ENCODE measurements around the gene KCNK7. TPM values are rescaled to one million over a fixed set of nuclear protein-coding genes. Genes with fewer than 3 reads are reported as not detected.

KCNK7 gene, protein sequence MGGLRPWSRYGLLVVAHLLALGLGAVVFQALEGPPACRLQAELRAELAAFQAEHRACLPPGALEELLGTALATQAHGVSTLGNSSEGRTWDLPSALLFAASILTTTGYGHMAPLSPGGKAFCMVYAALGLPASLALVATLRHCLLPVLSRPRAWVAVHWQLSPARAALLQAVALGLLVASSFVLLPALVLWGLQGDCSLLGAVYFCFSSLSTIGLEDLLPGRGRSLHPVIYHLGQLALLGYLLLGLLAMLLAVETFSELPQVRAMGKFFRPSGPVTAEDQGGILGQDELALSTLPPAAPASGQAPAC
- total RNA-seq (2022): 1.2 and 1.4 TPM in 2 replicates
- percentile 31 among the genes with signal in this experiment for Bru-seq, nascent RNA
- BruChase-seq, experiment 1, labeled RNA remaining after a 6-hour chase: percentile 43 among the genes with signal in this experiment
- BruChase-seq, experiment 2, labeled RNA remaining after a 2-hour chase: percentile 44 among the genes with signal in this experiment
- long read RNA-seq: 0 reads

DNA sequence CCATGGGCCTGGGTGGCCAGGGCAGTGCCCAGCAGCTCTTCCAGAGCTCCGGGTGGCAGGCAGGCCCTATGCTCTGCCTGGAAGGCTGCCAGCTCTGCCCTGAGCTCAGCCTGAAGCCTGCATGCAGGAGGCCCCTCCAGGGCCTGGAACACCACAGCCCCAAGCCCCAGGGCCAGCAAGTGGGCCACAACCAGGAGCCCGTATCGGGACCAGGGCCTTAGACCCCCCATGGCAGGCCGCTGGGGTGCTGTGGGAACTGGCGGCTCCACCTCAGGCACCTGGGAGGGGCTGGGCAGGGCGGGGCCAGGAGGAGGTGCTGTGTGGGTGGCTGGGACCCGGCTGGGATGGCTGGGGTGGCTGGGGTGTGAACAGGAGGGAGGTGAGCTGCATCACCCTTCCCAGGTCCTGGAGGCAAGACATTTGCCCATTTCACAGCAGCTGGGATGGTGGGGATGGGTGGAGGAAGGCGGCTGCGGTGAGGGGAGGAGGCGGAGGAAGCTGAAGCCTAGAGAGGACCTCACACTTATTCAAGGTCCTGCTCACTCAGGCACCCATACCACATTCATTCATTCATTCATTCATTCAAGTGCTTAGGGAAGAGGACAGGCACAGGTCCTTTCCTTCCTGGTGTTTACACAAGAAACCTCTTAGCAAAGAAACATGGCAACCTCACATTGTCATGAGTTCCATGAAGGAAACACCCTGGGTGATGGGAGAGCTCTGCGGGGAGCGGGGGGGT, at the start of gene KCNK7:
Gene KCNK7 (minus strand): TSS at position 258 of the 739 bp plus-strand sequence. CDS start 28 bp downstream, at position 230.
- H3K4me1 Mint-ChIP-seq (ENCODE audit: low read depth, unreplicated experiment): no peaks in the 10 kb centered on the region
- no peak for DNase-seq
- H3K27me3 Mint-ChIP-seq (ENCODE audit: unreplicated experiment): no peaks in the 10 kb centered on the region
- no peak within 1 kb of the TSS for H3K27ac Mint-ChIP-seq (ENCODE audit: unreplicated experiment)
- peaks cover 72% of the 10 kb centered on the region for H3K36me3 Mint-ChIP-seq (ENCODE audit: insufficient read depth, unreplicated experiment)
- TF ChIP-seq, protein P1, sequence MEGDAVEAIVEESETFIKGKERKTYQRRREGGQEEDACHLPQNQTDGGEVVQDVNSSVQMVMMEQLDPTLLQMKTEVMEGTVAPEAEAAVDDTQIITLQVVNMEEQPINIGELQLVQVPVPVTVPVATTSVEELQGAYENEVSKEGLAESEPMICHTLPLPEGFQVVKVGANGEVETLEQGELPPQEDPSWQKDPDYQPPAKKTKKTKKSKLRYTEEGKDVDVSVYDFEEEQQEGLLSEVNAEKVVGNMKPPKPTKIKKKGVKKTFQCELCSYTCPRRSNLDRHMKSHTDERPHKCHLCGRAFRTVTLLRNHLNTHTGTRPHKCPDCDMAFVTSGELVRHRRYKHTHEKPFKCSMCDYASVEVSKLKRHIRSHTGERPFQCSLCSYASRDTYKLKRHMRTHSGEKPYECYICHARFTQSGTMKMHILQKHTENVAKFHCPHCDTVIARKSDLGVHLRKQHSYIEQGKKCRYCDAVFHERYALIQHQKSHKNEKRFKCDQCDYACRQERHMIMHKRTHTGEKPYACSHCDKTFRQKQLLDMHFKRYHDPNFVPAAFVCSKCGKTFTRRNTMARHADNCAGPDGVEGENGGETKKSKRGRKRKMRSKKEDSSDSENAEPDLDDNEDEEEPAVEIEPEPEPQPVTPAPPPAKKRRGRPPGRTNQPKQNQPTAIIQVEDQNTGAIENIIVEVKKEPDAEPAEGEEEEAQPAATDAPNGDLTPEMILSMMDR (IDR thresholded peaks at IDR 0.05; ENCODE audit: unreplicated experiment): no peak
- CTCF ChIA-PET: interaction anchor here (0.6 kb wide), 2 partner anchors 151 to 472 kb away, joined by 4 to 5 read pairs; no protein-coding TSS in a partner anchor
- BruUV-seq (replicated peaks): no TSS peak
- H3K9me3 Mint-ChIP-seq (ENCODE audit: low read depth, unreplicated experiment): no peaks in the 10 kb centered on the region
- intact Hi-C loops (cut with micrococcal nuclease; ENCODE audit: unreplicated experiment): no loop called here
- H3K4me3 Mint-ChIP-seq (ENCODE audit: low read depth, unreplicated experiment): no peak within 1 kb of the TSS

DNA sequence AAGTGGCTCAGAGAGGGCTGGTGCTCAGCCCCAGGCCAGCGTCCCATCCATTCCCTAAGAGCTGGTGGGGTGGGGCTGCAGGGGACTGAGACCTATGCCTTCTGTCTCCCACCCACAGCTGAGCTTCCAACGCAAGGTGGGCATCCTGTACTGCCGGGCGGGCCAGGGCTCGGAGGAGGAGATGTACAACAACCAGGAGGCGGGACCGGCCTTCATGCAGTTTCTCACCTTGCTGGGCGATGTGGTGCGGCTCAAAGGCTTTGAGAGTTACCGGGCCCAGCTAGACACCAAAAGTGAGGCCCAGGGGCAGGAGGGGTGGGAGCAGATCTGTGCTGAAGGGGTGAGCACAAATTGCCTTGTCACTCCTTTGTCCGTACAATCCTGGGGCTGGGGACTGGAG, 49.2 kb upstream of the KCNK7 start:
- H3K27ac Mint-ChIP-seq (ENCODE audit: unreplicated experiment): no peak overlapping the region

DNA sequence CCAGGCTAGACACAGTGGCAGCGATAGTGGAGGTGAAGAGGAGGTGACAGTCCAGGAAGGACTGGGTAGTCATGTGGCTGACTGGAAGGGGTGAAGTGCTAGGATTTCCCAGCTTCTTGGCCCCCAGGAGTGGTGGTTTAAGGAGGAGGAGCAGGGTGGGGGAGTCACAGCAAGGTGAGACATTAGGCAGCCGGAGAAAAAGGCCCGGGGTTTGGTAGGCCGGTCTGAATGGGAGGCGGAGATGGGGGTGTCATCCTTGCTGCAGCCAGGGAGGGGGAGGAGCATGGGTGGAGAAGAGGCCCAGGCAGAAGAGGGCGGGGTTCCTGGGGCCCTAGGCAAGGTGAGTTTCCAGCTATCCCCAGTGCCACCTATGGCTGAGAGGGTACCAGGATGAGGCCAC, 48.4 kb upstream of the KCNK7 start:
- no TSS peak for BruUV-seq (replicated peaks)
- intact Hi-C loops (cut with micrococcal nuclease; ENCODE audit: unreplicated experiment): no loop called here
- peaks cover 23% of the 10 kb centered on the region for H3K4me1 Mint-ChIP-seq (ENCODE audit: low read depth, unreplicated experiment)
- peak overlapping the region; percentile 66 for H3K27ac Mint-ChIP-seq (ENCODE audit: unreplicated experiment)
- CTCF ChIA-PET: no interaction called here
- H3K36me3 Mint-ChIP-seq (ENCODE audit: insufficient read depth, unreplicated experiment): peaks cover 24% of the 10 kb centered on the region
- no peaks in the 10 kb centered on the region for H3K27me3 Mint-ChIP-seq (ENCODE audit: unreplicated experiment)
- no peaks in the 10 kb centered on the region for H3K9me3 Mint-ChIP-seq (ENCODE audit: low read depth, unreplicated experiment)
- TF ChIP-seq, protein P1 (IDR thresholded peaks at IDR 0.05; ENCODE audit: unreplicated experiment): no peak
- no peak overlapping the region for H3K4me3 Mint-ChIP-seq (ENCODE audit: low read depth, unreplicated experiment)
- DNase-seq: no peak

More for the DNA sequence above, 49.2 kb upstream of the KCNK7 start:
- CTCF ChIA-PET: no interaction called here
- Mint-ChIP-seq H3K27me3 (ENCODE audit: unreplicated experiment) (no peaks in the 10 kb centered on the region), H3K4me1 (ENCODE audit: low read depth, unreplicated experiment) (peaks cover 20% of the 10 kb centered on the region), H3K9me3 (ENCODE audit: low read depth, unreplicated experiment) (no peaks in the 10 kb centered on the region), H3K4me3 (ENCODE audit: low read depth, unreplicated experiment) (no peak overlapping the region), H3K36me3 (ENCODE audit: insufficient read depth, unreplicated experiment) (peaks cover 25% of the 10 kb centered on the region)
- intact Hi-C loops (cut with micrococcal nuclease; ENCODE audit: unreplicated experiment): no loop called here
- BruUV-seq (replicated peaks): no TSS peak
- TF ChIP-seq, protein P1 (IDR thresholded peaks at IDR 0.05; ENCODE audit: unreplicated experiment): no peak
- DNase-seq: no peak

DNA sequence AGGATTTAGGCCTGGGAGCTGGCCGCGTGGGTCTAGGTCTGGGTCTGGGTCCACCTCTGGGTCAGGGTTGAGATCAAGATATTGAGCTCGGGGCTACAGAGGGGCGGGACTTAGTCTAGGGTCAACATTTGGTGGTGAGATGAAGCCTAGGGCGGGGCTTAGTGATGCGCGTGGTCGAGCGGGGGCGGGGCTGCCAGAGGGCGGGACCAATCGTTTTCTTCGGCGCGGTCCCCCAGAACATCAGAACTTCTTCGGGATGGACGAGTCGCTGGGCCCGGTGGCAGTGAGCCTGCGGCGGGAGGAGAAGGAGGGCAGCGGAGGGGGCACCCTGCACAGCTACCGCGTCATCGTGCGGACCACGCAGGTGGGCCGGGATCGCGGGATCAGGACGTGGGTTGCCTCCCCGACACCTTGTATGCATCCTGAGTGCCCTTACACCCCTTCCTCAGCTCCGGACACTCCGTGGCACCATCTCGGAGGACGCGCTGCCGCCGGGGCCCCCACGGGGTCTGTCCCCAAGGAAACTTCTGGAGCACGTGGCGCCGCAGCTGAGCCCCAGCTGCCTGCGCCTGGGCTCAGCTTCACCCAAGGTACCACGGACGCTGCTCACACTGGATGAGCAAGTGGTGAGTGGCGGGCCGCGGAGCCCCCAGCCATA, 46.5 kb upstream of the KCNK7 start:
- intact Hi-C loops (cut with micrococcal nuclease; ENCODE audit: unreplicated experiment): no loop called here

More for the DNA sequence above, 46.5 kb upstream of the KCNK7 start:
- Mint-ChIP-seq H3K36me3 (ENCODE audit: insufficient read depth, unreplicated experiment) (peaks cover 33% of the 10 kb centered on the region), H3K4me1 (ENCODE audit: low read depth, unreplicated experiment) (peaks cover 33% of the 10 kb centered on the region), H3K27ac (ENCODE audit: unreplicated experiment) (no peak overlapping the region), H3K27me3 (ENCODE audit: unreplicated experiment) (no peaks in the 10 kb centered on the region), H3K4me3 (ENCODE audit: low read depth, unreplicated experiment) (no peak overlapping the region), H3K9me3 (ENCODE audit: low read depth, unreplicated experiment) (no peaks in the 10 kb centered on the region)
- CTCF ChIA-PET: no interaction called here
- DNase-seq: no peak
- no TSS peak for BruUV-seq (replicated peaks)
- TF ChIP-seq, protein P1 (IDR thresholded peaks at IDR 0.05; ENCODE audit: unreplicated experiment): no peak
